Thyroid gland (tissue), 4 donors: Measurements from ENCODE around the gene SMAD3.

ENCODE experiments used
- CTCF ChIP-seq, 6 experiments: fragments of 200-600 bp in 3 of 6; fragments of 450-650 bp in 3 of 6; sonication (generic) in 3 of 6; IDR thresholded peaks; one replicate each; pipeline ENCODE4 v1.5.1; 2016 to 2019; ENCODE audit warnings: antibody characterized with exemption in 6 of 6, mild to moderate bottlenecking in 2 of 6, inconsistent platforms in 1 of 6, moderate library complexity in 1 of 6
- POLR2A ChIP-seq, 2 donors: fragments of 450-650 bp; IDR thresholded peaks; one replicate each; pipeline ENCODE4 v1.6.1; 2017; ENCODE audit warnings: antibody characterized with exemption in 2 of 2, mild to moderate bottlenecking in 2 of 2, moderate library complexity in 1 of 2

- TF ChIP-seq CTCF (IDR thresholded peaks at IDR 0.05) (no peak), POLR2A (IDR thresholded peaks at IDR 0.05) (no peak)
These were observed 3.5 kb upstream of the SMAD3 start for GRCh38 chr15:67061811-67062368.
